Thoracic aorta (tissue), 2 donors: ENCODE results near the gene TUBD1. TPM values are rescaled to one million over a fixed set of nuclear protein-coding genes. Genes with fewer than 3 reads are reported as not detected.

ENCODE experiments used
- ATAC-seq: fragments of 150-250 bp; one replicate; pipeline ENCODE4 v1.8.0; 2017; ENCODE audit warnings: low read depth; ENCODE audit not compliant: insufficient number of reproducible peaks, low FRiP score
- DNase-seq: peaks from one replicate; pipeline ENCODE4 v3.0.0-alpha.2; 2020; ENCODE audit warnings: low spot score
- H3K27ac ChIP-seq, 2 donors: fragments of 200-600 bp; sonication (generic); 1 replicate in 1 of 2; 2 replicates in 1 of 2; pipeline ENCODE4 v1.5.1; 2016; ENCODE audit warnings: mild to moderate bottlenecking in 2 of 2, moderate library complexity in 2 of 2
- H3K27me3 ChIP-seq: fragments of 200-600 bp; sonication (generic); replicated peaks from 2 replicates; pipeline ENCODE4 v1.6.0; 2016; ENCODE audit warnings: mild to moderate bottlenecking; ENCODE audit not compliant: insufficient read depth
- H3K36me3 ChIP-seq: fragments of 200-600 bp; sonication (generic); one replicate; pipeline ENCODE4 v1.5.1; 2016
- H3K4me1 ChIP-seq, 2 donors: fragments of 200-600 bp; sonication (generic); 1 replicate in 1 of 2; 2 replicates in 1 of 2; pipeline versions ENCODE4 v1.5.1 to v1.6.0; 2016; ENCODE audit warnings: low read depth in 2 of 2, mild to moderate bottlenecking in 1 of 2; ENCODE audit not compliant: control insufficient read depth in 1 of 2
- H3K4me3 ChIP-seq: fragments of 200-600 bp; sonication (generic); 2 replicates; pipeline ENCODE4 v1.5.1; 2016; ENCODE audit warnings: mild to moderate bottlenecking
- H3K9me3 ChIP-seq: fragments of 200-600 bp; sonication (generic); 2 replicates; pipeline ENCODE4 v1.5.1; 2016
- total RNA-seq, 2 donors: library from RNA; depleted of rRNA; stranded (reverse); fragments of >200 nt; gene quantifications; one replicate each; pipeline versions ENCODE4 v1.1.0 to v1.2.3, GENCODE V29; 2016
- TF ChIP-seq, protein P1 (sequence below): fragments of 200-600 bp; sonication (generic); IDR thresholded peaks from one replicate; pipeline ENCODE4 v1.5.1; 2019; ENCODE audit warnings: antibody characterized with exemption

TUBD1 gene
- total RNA-seq, 2 donors from 2014 or later = 11.0 to 28.0 TPM

DNA sequence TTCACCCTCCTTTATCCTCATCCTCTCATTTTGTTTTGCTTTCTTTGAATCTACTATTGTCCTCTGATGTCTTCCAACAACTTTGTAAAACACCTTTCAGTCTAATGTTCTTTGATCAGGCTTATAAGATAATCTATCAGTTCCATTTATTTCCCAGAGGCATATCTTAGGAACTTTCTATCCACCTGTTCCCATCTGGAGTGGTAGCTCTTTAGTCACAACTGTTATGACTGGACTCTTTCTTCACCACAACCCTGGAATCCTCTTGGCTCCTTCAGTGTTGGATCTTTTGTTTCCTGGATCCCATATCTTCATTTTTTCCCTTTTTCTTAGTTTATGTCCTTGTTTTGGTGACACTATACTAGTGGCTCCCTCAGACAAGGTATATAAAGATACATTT is 23.7 kb upstream of the TUBD1 start:
- no peak overlapping the region for H3K27ac ChIP-seq
- peaks cover 4 to 8% of the 10 kb centered on the region in 2 donors for H3K4me1 ChIP-seq
- H3K27me3 ChIP-seq = no peaks in the 10 kb centered on the region
- no peak overlapping the region for H3K4me3 ChIP-seq
- TF ChIP-seq, protein P1, sequence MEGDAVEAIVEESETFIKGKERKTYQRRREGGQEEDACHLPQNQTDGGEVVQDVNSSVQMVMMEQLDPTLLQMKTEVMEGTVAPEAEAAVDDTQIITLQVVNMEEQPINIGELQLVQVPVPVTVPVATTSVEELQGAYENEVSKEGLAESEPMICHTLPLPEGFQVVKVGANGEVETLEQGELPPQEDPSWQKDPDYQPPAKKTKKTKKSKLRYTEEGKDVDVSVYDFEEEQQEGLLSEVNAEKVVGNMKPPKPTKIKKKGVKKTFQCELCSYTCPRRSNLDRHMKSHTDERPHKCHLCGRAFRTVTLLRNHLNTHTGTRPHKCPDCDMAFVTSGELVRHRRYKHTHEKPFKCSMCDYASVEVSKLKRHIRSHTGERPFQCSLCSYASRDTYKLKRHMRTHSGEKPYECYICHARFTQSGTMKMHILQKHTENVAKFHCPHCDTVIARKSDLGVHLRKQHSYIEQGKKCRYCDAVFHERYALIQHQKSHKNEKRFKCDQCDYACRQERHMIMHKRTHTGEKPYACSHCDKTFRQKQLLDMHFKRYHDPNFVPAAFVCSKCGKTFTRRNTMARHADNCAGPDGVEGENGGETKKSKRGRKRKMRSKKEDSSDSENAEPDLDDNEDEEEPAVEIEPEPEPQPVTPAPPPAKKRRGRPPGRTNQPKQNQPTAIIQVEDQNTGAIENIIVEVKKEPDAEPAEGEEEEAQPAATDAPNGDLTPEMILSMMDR = no peak
- DNase-seq = no peak
- H3K36me3 ChIP-seq = peaks cover 54% of the 10 kb centered on the region
- no peak for ATAC-seq
- H3K9me3 ChIP-seq = no peaks in the 10 kb centered on the region

DNA sequence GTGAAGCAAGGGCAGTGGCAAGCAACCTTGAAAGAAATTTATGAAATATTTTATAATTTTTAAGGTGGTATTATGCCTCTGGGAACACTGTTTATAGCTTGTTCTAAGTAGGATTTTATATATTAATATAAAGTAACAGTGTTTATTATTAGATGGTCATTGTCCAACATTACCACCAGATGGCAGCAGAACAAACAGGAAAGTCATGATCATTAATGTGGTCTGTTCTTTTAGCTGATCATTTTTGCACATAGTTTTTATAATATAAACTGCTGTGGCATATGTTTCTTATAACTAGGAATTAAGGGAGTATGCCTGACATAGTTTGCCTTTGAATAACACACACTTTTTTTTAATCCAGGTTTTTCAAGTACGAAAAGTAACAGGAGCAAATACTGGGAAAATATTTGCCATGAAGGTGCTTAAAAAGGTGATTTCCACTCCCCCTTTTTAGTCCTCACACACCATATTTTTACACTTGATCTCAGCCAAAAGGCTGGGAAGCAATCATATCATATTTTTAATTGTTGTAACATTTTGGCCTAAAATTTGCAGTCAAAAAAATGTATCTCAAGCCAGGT is 21.6 kb upstream of the TUBD1 start:
- ATAC-seq (no peak), DNase-seq (no peak)
- no peaks in the 10 kb centered on the region for H3K9me3 ChIP-seq
- H3K27me3 ChIP-seq = no peaks in the 10 kb centered on the region
- TF ChIP-seq, protein P1 = peak; percentile 59
- H3K4me1 ChIP-seq = peaks cover 4 to 8% of the 10 kb centered on the region in 2 donors
- H3K27ac ChIP-seq = no peak overlapping the region
- no peak overlapping the region for H3K4me3 ChIP-seq
- peaks cover 45% of the 10 kb centered on the region for H3K36me3 ChIP-seq

GRCh38 chr17:59907467-59907866 is 14.7 kb upstream of the TUBD1 start:
- TF ChIP-seq, protein P1 = no peak

GRCh38 chr17:59903455-59903854 is 10.7 kb upstream of the TUBD1 start:
- DNase-seq = no peak
- no peak for ATAC-seq
- H3K27me3 ChIP-seq = no peaks in the 10 kb centered on the region
- H3K36me3 ChIP-seq = no peaks in the 10 kb centered on the region
- no peak overlapping the region for H3K27ac ChIP-seq
- TF ChIP-seq, protein P1 = no peak
- H3K9me3 ChIP-seq = no peaks in the 10 kb centered on the region
- no peak overlapping the region for H3K4me3 ChIP-seq
- no peaks in the 10 kb centered on the region for H3K4me1 ChIP-seq

More at GRCh38 chr17:59907467-59907866, 14.7 kb upstream of the TUBD1 start:
- no peak overlapping the region for H3K27ac ChIP-seq
- H3K27me3 ChIP-seq = no peaks in the 10 kb centered on the region
- no peaks in the 10 kb centered on the region for H3K4me1 ChIP-seq
- H3K4me3 ChIP-seq = no peak overlapping the region
- ATAC-seq = no peak
- H3K36me3 ChIP-seq = peaks cover 10% of the 10 kb centered on the region
- DNase-seq = no peak
- no peaks in the 10 kb centered on the region for H3K9me3 ChIP-seq

DNA sequence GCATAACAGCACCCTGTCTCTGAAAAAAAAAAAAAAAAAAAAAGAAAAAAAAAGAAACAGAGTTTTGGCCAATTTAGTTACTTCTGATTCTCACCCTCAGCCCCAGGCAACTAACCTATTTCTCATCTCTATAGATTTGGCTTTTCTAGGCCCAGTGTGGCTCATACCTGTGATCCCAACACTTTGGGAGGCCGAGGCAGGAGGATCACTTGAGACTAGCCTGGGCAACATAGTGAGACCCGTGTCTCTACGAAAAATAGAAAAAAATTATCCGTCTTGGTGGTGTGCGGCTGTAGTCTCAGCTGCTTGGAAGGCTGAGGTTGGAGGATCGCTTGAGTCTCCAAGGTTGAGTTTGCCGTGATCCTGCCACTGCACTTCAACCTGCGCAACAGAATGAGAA is 8.9 kb upstream of the TUBD1 start:
- no peak overlapping the region for H3K27ac ChIP-seq
- DNase-seq (no peak), ATAC-seq (no peak)
- H3K27me3 ChIP-seq = no peaks in the 10 kb centered on the region
- TF ChIP-seq, protein P1 = no peak
- H3K4me3 ChIP-seq = no peak overlapping the region
- H3K36me3 ChIP-seq = no peaks in the 10 kb centered on the region
- H3K4me1 ChIP-seq = no peaks in the 10 kb centered on the region
- no peaks in the 10 kb centered on the region for H3K9me3 ChIP-seq
